Neutrophil (primary cell): ENCODE measurements around the gene CEP120.

Experiments used
- H3K27ac ChIP-seq: fragments of 200-600 bp; sonication (generic); 2 replicates; pipeline ENCODE4 v1.5.1; 2016; ENCODE audit warnings: mild to moderate bottlenecking, moderate library complexity
- H3K27me3 ChIP-seq: fragments of 200-600 bp; sonication (generic); 2 replicates; pipeline ENCODE4 v1.6.0; 2016; ENCODE audit warnings: mild to moderate bottlenecking
- H3K36me3 ChIP-seq: fragments of 200-600 bp; sonication (generic); 2 replicates; pipeline ENCODE4 v1.5.1; 2017
- H3K4me1 ChIP-seq, 2 experiments: fragments of 200-600 bp in 1 of 2; sonication (generic) in 1 of 2; 1 replicate in 1 of 2; 2 replicates in 1 of 2; pipeline versions ENCODE4 v1.5.1 to v1.6.1; 2013 to 2016; ENCODE audit warnings: low read depth in 1 of 2, low read length in 1 of 2, mild to moderate bottlenecking in 1 of 2, moderate library complexity in 1 of 2; ENCODE audit not compliant: control insufficient read depth in 1 of 2, insufficient read depth in 1 of 2
- H3K4me3 ChIP-seq, 2 experiments: fragments of 200-600 bp in 1 of 2; sonication (generic) in 1 of 2; 1 replicate in 1 of 2; 2 replicates in 1 of 2; pipeline ENCODE4 v1.5.1; 2013 to 2016; ENCODE audit warnings: low read depth in 1 of 2, low read length in 1 of 2, mild to moderate bottlenecking in 1 of 2, moderate library complexity in 1 of 2
- H3K9me3 ChIP-seq: fragments of 200-600 bp; sonication (generic); 2 replicates; pipeline ENCODE4 v1.5.1; 2016
- TF ChIP-seq, protein P1 (sequence below): fragments of 200-600 bp; sonication (generic); IDR thresholded peaks from 2 replicates; pipeline ENCODE4 v1.5.1; 2016; ENCODE audit warnings: antibody characterized with exemption

The CEP120 gene

GRCh38 chr5:123298335-123299030 lies 124.7 kb downstream of the CEP120 start:
- H3K4me3 ChIP-seq = no peak overlapping the region
- no peaks in the 10 kb centered on the region for H3K9me3 ChIP-seq
- no peaks in the 10 kb centered on the region for H3K27me3 ChIP-seq
- H3K4me1 ChIP-seq = no peaks in the 10 kb centered on the region
- TF ChIP-seq, protein P1, sequence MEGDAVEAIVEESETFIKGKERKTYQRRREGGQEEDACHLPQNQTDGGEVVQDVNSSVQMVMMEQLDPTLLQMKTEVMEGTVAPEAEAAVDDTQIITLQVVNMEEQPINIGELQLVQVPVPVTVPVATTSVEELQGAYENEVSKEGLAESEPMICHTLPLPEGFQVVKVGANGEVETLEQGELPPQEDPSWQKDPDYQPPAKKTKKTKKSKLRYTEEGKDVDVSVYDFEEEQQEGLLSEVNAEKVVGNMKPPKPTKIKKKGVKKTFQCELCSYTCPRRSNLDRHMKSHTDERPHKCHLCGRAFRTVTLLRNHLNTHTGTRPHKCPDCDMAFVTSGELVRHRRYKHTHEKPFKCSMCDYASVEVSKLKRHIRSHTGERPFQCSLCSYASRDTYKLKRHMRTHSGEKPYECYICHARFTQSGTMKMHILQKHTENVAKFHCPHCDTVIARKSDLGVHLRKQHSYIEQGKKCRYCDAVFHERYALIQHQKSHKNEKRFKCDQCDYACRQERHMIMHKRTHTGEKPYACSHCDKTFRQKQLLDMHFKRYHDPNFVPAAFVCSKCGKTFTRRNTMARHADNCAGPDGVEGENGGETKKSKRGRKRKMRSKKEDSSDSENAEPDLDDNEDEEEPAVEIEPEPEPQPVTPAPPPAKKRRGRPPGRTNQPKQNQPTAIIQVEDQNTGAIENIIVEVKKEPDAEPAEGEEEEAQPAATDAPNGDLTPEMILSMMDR = no peak
- no peaks in the 10 kb centered on the region for H3K36me3 ChIP-seq
- H3K27ac ChIP-seq = no peak overlapping the region

- H3K36me3 ChIP-seq = no peaks in the 10 kb centered on the region
- no peak overlapping the region for H3K27ac ChIP-seq
- no peaks in the 10 kb centered on the region for H3K4me1 ChIP-seq
- no peaks in the 10 kb centered on the region for H3K9me3 ChIP-seq
- TF ChIP-seq, protein P1 = no peak
- no peaks in the 10 kb centered on the region for H3K27me3 ChIP-seq
- H3K4me3 ChIP-seq = no peak overlapping the region
These were observed 125.3 kb downstream of the CEP120 start for GRCh38 chr5:123297866-123298265.

DNA sequence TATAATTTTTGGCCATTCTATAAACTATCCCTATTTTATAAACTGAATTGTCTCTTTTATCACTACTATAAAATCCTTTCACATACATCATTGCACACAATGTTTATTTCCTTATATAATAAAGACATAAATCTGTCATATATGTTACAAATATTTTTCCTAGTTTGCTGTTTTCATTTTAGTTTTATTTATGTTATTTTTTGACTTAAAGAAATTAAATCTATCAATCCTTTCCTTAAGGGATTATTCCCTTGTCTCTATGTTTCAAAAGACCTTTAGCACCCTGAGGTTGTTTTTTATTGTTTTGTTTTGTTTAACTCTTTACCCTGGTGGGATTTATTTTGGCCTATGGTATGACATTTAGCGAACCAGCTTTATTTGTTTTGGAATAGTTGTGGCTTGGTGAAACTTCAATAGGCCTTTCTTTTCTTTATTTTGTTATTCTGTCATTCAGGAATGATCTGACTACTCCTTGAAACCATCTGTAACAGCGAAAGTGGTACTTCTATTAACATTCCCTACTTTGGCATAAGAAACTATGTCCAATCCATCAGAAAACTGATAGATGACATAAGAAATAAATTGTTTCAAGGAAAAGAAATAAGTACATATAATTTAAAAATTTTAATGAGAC lies 125.9 kb downstream of the CEP120 start:
- Histone ChIP-seq H3K9me3 (no peaks in the 10 kb centered on the region), H3K36me3 (no peaks in the 10 kb centered on the region), H3K27ac (no peak overlapping the region), H3K4me3 (no peak overlapping the region), H3K4me1 (no peaks in the 10 kb centered on the region), H3K27me3 (no peaks in the 10 kb centered on the region)
- TF ChIP-seq, protein P1 = no peak
